ENCODE measurements around the gene PGAP6. TPM values are rescaled to one million over a fixed set of nuclear protein-coding genes. Genes with fewer than 3 reads are reported as not detected.

PGAP6 gene
- total and polyA plus RNA-seq, 2 of the 8 experiments (the other 6 are each of a cell fraction or from before 2014, with no cell fraction given): 86.8 to 364 TPM

- no peak for TF ChIP-seq SIRT6 (IDR thresholded peaks at IDR 0.05; ENCODE audit: low read length)
These were observed 7.2 kb downstream of the PGAP6 start (continued) for GRCh38 chr16:374616-374926.

All from H1 (cell line).